ENCODE measurements around the gene SNTB2. TPM values are rescaled to one million over a fixed set of nuclear protein-coding genes. Genes with fewer than 3 reads are reported as not detected.

Gene SNTB2
- total and polyA plus RNA-seq, 2 donors (not counting 3 experiments of a cell fraction or from before 2014, with no cell fraction given): 24.9 to 73.7 TPM

DNA sequence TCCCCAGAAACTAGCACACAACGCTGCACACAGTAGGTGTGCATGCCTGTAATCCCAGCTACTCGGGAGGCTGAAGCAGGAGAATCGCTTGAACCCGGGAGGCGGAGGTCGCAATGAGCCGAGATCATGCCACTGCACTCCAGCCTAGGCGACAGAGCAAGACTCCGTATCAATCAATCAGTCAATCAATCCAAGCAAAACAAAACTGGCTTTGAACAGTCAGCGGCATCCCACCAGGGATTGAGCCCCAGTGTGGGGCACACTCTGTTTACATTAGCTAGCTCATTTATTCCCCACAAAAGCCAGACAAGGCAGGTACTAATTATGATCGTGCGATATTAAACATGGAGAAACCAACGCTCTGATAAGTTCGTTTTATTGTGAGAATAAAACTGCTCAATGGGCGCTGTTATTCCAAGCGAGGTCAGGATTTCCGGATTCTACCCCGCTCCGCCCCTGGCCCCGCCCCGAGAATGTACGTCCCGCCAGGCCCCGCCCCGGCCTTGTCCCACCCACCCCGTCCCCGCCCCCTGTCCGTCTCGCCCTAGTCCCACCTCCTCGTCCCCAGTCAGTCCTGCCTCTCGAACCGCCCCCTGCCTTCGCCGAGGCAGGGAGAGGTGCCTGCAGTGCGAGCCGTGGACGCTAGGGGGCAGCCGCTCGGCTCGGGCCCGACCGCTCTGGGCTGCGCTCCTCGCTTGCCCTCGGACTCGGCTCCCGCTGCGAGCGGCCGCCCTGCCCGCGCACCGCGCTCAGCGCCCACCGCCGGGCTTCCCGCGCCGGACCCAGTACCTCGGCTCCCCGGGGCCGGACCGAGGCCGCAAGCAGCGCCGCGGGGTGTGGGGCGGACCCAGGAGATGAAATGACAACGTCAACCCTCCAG is 123.9 kb downstream of the SNTB2 start, which contains the start of gene VPS4A:
Gene VPS4A, plus strand, starts transcription at position 698 of the 880 bp plus-strand sequence. Its CDS starts 162 bp downstream, at position 860.
- no peaks in the 10 kb centered on the region for H4K20me1 ChIP-seq (replicated peaks; ENCODE audit: control insufficient read depth, extremely low read depth, insufficient read depth, low read length)
- intact Hi-C loops (cut with micrococcal nuclease) (loop anchor here (1.0 to 5.0 kb wide), 3 partner anchors 19 to 256 kb away; partner anchors contain the start of genes COG8, NFAT5, NIP7 and PDF), dilution Hi-C loops (cut with MboI; ENCODE audit: extremely low pct_ligation_motif_present, low sequenced_read_pairs) (no loop called here)
- peak within 1 kb of the TSS; percentile 83 for H3K9ac ChIP-seq (replicated peaks; ENCODE audit: extremely low read depth, insufficient read depth, low read length)
- H3K4me1 ChIP-seq (ENCODE audit: control insufficient read depth, extremely low read depth, insufficient read depth, low read length): peaks cover 10% of the 10 kb centered on the region
- peaks cover 38% of the 10 kb centered on the region for H3K79me2 ChIP-seq (ENCODE audit: control insufficient read depth, insufficient read depth, low read length)
- no peaks in the 10 kb centered on the region for H3K9me3 ChIP-seq (replicated peaks; ENCODE audit: control insufficient read depth, insufficient read depth, low read length)
- POLR2A ChIA-PET: no interaction called here
- H3K36me3 ChIP-seq (ENCODE audit: control insufficient read depth in 2 of 2, extremely low read depth in 1 of 2, insufficient read depth in 2 of 2, low read length in 2 of 2): peaks cover 6 to 11% of the 10 kb centered on the region in 2 experiments
- CTCF ChIA-PET: interaction anchor here (0.7 to 0.8 kb wide), 2 partner anchors 16 to 161 kb away, joined by 3 to 4 read pairs; no protein-coding TSS in a partner anchor
- peak; percentile 96 for FAIRE-seq
- no peaks in the 10 kb centered on the region for H3K9me1 ChIP-seq (replicated peaks; ENCODE audit: control insufficient read depth, extremely low read depth, insufficient read depth, low read length)
- no peaks in the 10 kb centered on the region for H3K27me3 ChIP-seq (ENCODE audit: control insufficient read depth in 2 of 2, insufficient read depth in 2 of 2, low read length in 2 of 2)
- BruUV-seq (replicated peaks): TSS peak; percentile 60
- H3K4me3 ChIP-seq (replicated peaks in 1 of 3; ENCODE audit: insufficient read depth in 1 of 3, low read depth in 1 of 3, low read length in 3 of 3): peak within 1 kb of the TSS; percentile 56 to 76 (median 59)
- peak; percentile 95 for TF ChIP-seq POLR2AphosphoS5 (IDR thresholded peaks at IDR 0.05; ENCODE audit: insufficient read depth, low read depth, low read length)
- TF ChIP-seq, protein P1, sequence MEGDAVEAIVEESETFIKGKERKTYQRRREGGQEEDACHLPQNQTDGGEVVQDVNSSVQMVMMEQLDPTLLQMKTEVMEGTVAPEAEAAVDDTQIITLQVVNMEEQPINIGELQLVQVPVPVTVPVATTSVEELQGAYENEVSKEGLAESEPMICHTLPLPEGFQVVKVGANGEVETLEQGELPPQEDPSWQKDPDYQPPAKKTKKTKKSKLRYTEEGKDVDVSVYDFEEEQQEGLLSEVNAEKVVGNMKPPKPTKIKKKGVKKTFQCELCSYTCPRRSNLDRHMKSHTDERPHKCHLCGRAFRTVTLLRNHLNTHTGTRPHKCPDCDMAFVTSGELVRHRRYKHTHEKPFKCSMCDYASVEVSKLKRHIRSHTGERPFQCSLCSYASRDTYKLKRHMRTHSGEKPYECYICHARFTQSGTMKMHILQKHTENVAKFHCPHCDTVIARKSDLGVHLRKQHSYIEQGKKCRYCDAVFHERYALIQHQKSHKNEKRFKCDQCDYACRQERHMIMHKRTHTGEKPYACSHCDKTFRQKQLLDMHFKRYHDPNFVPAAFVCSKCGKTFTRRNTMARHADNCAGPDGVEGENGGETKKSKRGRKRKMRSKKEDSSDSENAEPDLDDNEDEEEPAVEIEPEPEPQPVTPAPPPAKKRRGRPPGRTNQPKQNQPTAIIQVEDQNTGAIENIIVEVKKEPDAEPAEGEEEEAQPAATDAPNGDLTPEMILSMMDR (IDR thresholded peaks at IDR 0.05; ENCODE audit: extremely low read depth in 1 of 2, insufficient read depth in 1 of 2, low read depth in 1 of 2, low read length in 2 of 2): peak; percentile 86 to 96
- TF ChIP-seq GATA2 (IDR thresholded peaks at IDR 0.05; ENCODE audit: insufficient read depth, insufficient read length, low read depth, low read length): no peak
- TF ChIP-seq MYC (IDR thresholded peaks at IDR 0.05; ENCODE audit: low read depth, low read length): peak; percentile 21
- TF ChIP-seq, protein P2, sequence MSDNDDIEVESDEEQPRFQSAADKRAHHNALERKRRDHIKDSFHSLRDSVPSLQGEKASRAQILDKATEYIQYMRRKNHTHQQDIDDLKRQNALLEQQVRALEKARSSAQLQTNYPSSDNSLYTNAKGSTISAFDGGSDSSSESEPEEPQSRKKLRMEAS (IDR thresholded peaks at IDR 0.05; ENCODE audit: insufficient read depth, insufficient read length): no peak
- no peak for TF ChIP-seq FOS (IDR thresholded peaks at IDR 0.05; ENCODE audit: borderline replicate concordance, insufficient read depth, low read length)
- TF ChIP-seq POLR2A (IDR thresholded peaks at IDR 0.05; ENCODE audit: low read depth, low read length): peak; percentile 85
- no peak for TF ChIP-seq JUN (IDR thresholded peaks at IDR 0.05; ENCODE audit: borderline replicate concordance, insufficient read depth, insufficient read length, low read depth)
- H3K27ac ChIP-seq (ENCODE audit: insufficient read depth, low read depth, low read length): peak within 1 kb of the TSS; percentile 46
- peak within 1 kb of the TSS; percentile 28 for H2AFZ ChIP-seq (ENCODE audit: low read depth, low read length)
- DNase-seq (ENCODE audit: low read depth, low spot score): peak; percentile 98
- H3K4me2 ChIP-seq (ENCODE audit: insufficient read depth, low read length): peak within 1 kb of the TSS; percentile 90

Measured in endothelial cell of umbilical vein (primary cell).